HepG2 (cell line): Measurements from ENCODE around the gene VWC2L. TPM values are rescaled to one million over a fixed set of nuclear protein-coding genes. Genes with fewer than 3 reads are reported as not detected.

Experiments used
- ATAC-seq: fragments of 200-7000 bp; cut with Tn5 transposase; 3 replicates; pipeline ENCODE4 v1.9.1; 2020; ENCODE audit warnings: mild to moderate bottlenecking, moderate library complexity
- BruUV-seq: library from RNA; stranded (reverse); fragments of 400-500 nt; replicated peaks from 2 replicates; lab custom pipeline; 2021; lab: Mats Ljungman, UMichigan
- CTCF ChIA-PET: fragments of 300-600 bp; formaldehyde crosslinking; extraction: SDS; loops from one replicate; lab custom pipeline; 2021; ENCODE audit warnings: low total read pairs, inconsistent platforms, low intra/inter-chr PET ratio; lab: Yijun Ruan, JAX
- POLR2A ChIA-PET: fragments of 350-600 bp; sonication (Branson Sonifier 250); formaldehyde crosslinking; loops from one replicate; lab custom pipeline; 2020; ENCODE audit warnings: antibody characterized with exemption, inconsistent platforms; lab: Yijun Ruan, JAX
- DNase-seq: peaks from one replicate; pipeline ENCODE4 v3.0.0-alpha.2; 2015; ENCODE audit warnings: low spot score
- FAIRE-seq: peaks from 3 replicates; lab custom pipeline; 2011; peaks lifted over from hg19 to GRCh38; lab: Jason Lieb, UNC
- H2AFZ ChIP-seq: one replicate; pipeline ENCODE4 v1.6.1; 2011; ENCODE audit warnings: low read length, inconsistent platforms
- H3K27ac ChIP-seq: fragments of 300-600 bp; 3 replicates; pipeline ENCODE4 v1.8.0; 2011; ENCODE audit warnings: mixed run types, mild to moderate bottlenecking, mixed read lengths, low read length, inconsistent platforms; ENCODE audit not compliant: insufficient read depth; ENCODE audit errors: extremely low read length
- H3K27me3 ChIP-seq, 2 experiments: fragments of 200-600 bp in 1 of 2; 2 replicates in 1 of 2; 3 replicates in 1 of 2; pipeline versions ENCODE4 v1.6.0 to v1.8.0; 2011; ENCODE audit warnings: low read length in 2 of 2, mild to moderate bottlenecking in 2 of 2, moderate library complexity in 2 of 2, inconsistent platforms in 1 of 2; ENCODE audit not compliant: insufficient read depth in 2 of 2, control insufficient read depth in 1 of 2
- H3K36me3 ChIP-seq, 2 experiments: fragments of 200-600 bp in 1 of 2; replicated peaks in 1 of 2; 2 replicates in 1 of 2; 3 replicates in 1 of 2; pipeline versions ENCODE4 v1.5.1 to v1.8.0; 2011; ENCODE audit warnings: low read length in 2 of 2, inconsistent platforms in 1 of 2; ENCODE audit not compliant: insufficient read depth in 2 of 2, control insufficient read depth in 1 of 2
- H3K4me1 ChIP-seq: 2 replicates; pipeline ENCODE4 v1.5.1; 2012; ENCODE audit warnings: low read length, inconsistent platforms; ENCODE audit not compliant: insufficient read depth
- H3K4me2 ChIP-seq: 2 replicates; pipeline ENCODE4 v1.6.0; 2011; ENCODE audit warnings: low read depth, low read length, inconsistent platforms
- H3K4me3 ChIP-seq, 3 experiments: fragments of 200-600 bp in 1 of 3; sonication (generic), shearing (Covaris generic) in 1 of 3; replicated peaks in 1 of 3; 2 replicates each; pipeline ENCODE4 v1.5.1; 2011 to 2016; ENCODE audit warnings: low read length in 3 of 3, inconsistent platforms in 2 of 3, low read depth in 2 of 3, mild to moderate bottlenecking in 2 of 3, control low read depth in 1 of 3, mixed read lengths in 1 of 3; ENCODE audit not compliant: insufficient read depth in 1 of 3
- H3K79me2 ChIP-seq: one replicate; pipeline ENCODE4 v1.6.1; 2011; ENCODE audit warnings: low read length, inconsistent platforms; ENCODE audit not compliant: insufficient read depth
- H3K9ac ChIP-seq: 2 replicates; pipeline ENCODE4 v1.6.0; 2011; ENCODE audit warnings: mild to moderate bottlenecking, low read depth, low read length, inconsistent platforms; ENCODE audit not compliant: insufficient read depth
- H3K9me3 ChIP-seq: 2 replicates; pipeline ENCODE4 v1.5.1; 2012; ENCODE audit warnings: mild to moderate bottlenecking, low read length
- H4K20me1 ChIP-seq: 2 replicates; pipeline ENCODE4 v1.6.0; 2011; ENCODE audit warnings: inconsistent platforms, mild to moderate bottlenecking, low read length, moderate library complexity; ENCODE audit not compliant: insufficient read depth
- ARID4A ChIP-seq: sonication (generic); formaldehyde crosslinking; IDR thresholded peaks from 2 replicates; pipeline ENCODE4 v1.5.0; 2020; ENCODE audit warnings: mild to moderate bottlenecking, missing genetic modification reagents, borderline replicate concordance
- ATM ChIP-seq: fragments of 450-650 bp; IDR thresholded peaks from 2 replicates; pipeline ENCODE4 v1.7.1; 2017; ENCODE audit warnings: mild to moderate bottlenecking, borderline replicate concordance
- DRAP1 ChIP-seq: IDR thresholded peaks from 2 replicates; pipeline ENCODE4 v1.6.1; 2016; ENCODE audit warnings: missing genetic modification reagents, missing compliant biosample characterization
- FOXP1 ChIP-seq, 2 experiments: fragments of 450-650 bp in 1 of 2; IDR thresholded peaks; 2 replicates each; pipeline ENCODE4 v1.6.1; 2017 to 2018; ENCODE audit warnings: antibody characterized with exemption in 1 of 2
- KMT2A ChIP-seq: sonication (generic); formaldehyde crosslinking; IDR thresholded peaks from 2 replicates; pipeline ENCODE4 v1.4.0; 2020; ENCODE audit warnings: missing genetic modification reagents
- MAZ ChIP-seq, 2 experiments: sonication (generic) in 1 of 2; formaldehyde crosslinking in 1 of 2; IDR thresholded peaks; 2 replicates each; pipeline versions ENCODE4 v1.5.0 to v1.6.1; 2012 to 2020; ENCODE audit warnings: low read depth in 2 of 2, mild to moderate bottlenecking in 2 of 2, borderline replicate concordance in 1 of 2, improper control_type of control experiment in 1 of 2, low read length in 1 of 2, missing genetic modification reagents in 1 of 2, moderate library complexity in 1 of 2
- MEF2D ChIP-seq: sonication (generic); formaldehyde crosslinking; IDR thresholded peaks from 2 replicates; pipeline ENCODE4 v1.5.1; 2020; ENCODE audit warnings: mild to moderate bottlenecking, missing genetic modification reagents
- NFKBIZ ChIP-seq: IDR thresholded peaks from 2 replicates; pipeline ENCODE4 v1.6.1; 2018; ENCODE audit warnings: missing genetic modification reagents, missing compliant biosample characterization
- NR2C2 ChIP-seq: sonication (generic); formaldehyde crosslinking; IDR thresholded peaks from 2 replicates; pipeline ENCODE4 v1.4.0; 2020; ENCODE audit warnings: missing genetic modification reagents, mild to moderate bottlenecking, moderate library complexity, borderline replicate concordance
- REXO4 ChIP-seq: sonication (generic); formaldehyde crosslinking; IDR thresholded peaks from 2 replicates; pipeline ENCODE4 v1.8.0; 2022; ENCODE audit warnings: missing genetic modification reagents, mild to moderate bottlenecking, borderline replicate concordance
- SP4 ChIP-seq: sonication (generic); formaldehyde crosslinking; IDR thresholded peaks from 2 replicates; pipeline ENCODE4 v1.8.1; 2023; ENCODE audit warnings: mild to moderate bottlenecking, missing genetic modification reagents
- ZNF256 ChIP-seq: sonication (generic); formaldehyde crosslinking; conservative IDR thresholded peaks from 2 replicates; pipeline ENCODE4 v1.4.0; 2020; ENCODE audit warnings: missing genetic modification reagents
- ZNF274 ChIP-seq: sonication (generic); formaldehyde crosslinking; IDR thresholded peaks from 2 replicates; pipeline ENCODE4 v1.5.1; 2020; ENCODE audit warnings: mild to moderate bottlenecking, missing genetic modification reagents
- ZNF354B ChIP-seq: sonication (generic); formaldehyde crosslinking; IDR thresholded peaks from 2 replicates; pipeline ENCODE4 v1.8.0; 2022; ENCODE audit warnings: mild to moderate bottlenecking, missing genetic modification reagents
- ZNF598 ChIP-seq: sonication (generic); formaldehyde crosslinking; IDR thresholded peaks from 2 replicates; pipeline ENCODE4 v1.5.1; 2020; ENCODE audit warnings: mild to moderate bottlenecking, missing genetic modification reagents, borderline replicate concordance
- ZNF749 ChIP-seq: sonication (generic); formaldehyde crosslinking; IDR thresholded peaks from 2 replicates; pipeline ENCODE4 v1.8.0; 2022; ENCODE audit warnings: mild to moderate bottlenecking, missing genetic modification reagents, moderate library complexity, borderline replicate concordance
- ZNF761 ChIP-seq: sonication (generic); formaldehyde crosslinking; conservative IDR thresholded peaks from 2 replicates; pipeline ENCODE4 v1.4.0; 2020; ENCODE audit warnings: mild to moderate bottlenecking, missing genetic modification reagents
- whole genome bisulfite sequencing: methylation state at CpG from one replicate; pipeline ENCODE4 v1.1.6; 2017; ENCODE audit warnings: low lambda C conversion rate; 5-methylcytosine and 5-hydroxymethylcytosine counted together
- in situ Hi-C: cut with HindIII; loops from 2 replicates; pipeline ENCODE4 v1.10.0; 2017; ENCODE audit warnings: low pct_unique_long_range_greater_than_20kb; ENCODE audit not compliant: extremely low pct_ligation_motif_present
- intact Hi-C: fragments of 100-400 bp; cut with micrococcal nuclease; formaldehyde crosslinking; loops from one replicate; pipeline ENCODE4 v1.10.0; 2022; ENCODE audit not compliant: unreplicated experiment
- polyA plus RNA-seq, 8 experiments: library from polyadenylated mRNA; depleted of rRNA in 3 of 8; stranded (reverse) in 7 of 8; unstranded in 1 of 8; fragments of >200 nt; fragmentation: Illumina TruSeq in 4 of 8; extraction: Trizol in 4 of 8; gene quantifications; 2 replicates each; pipeline versions ENCODE4 v1.2.1 to v1.2.3, GENCODE V29; 2011 to 2016; ENCODE audit warnings: low read depth in 4 of 8, missing spikeins in 1 of 8, mixed read lengths in 1 of 8; ENCODE audit not compliant: insufficient read depth in 1 of 8
- total RNA-seq, 5 experiments: library from RNA; depleted of rRNA; stranded (reverse); fragments of >200 nt; fragmentation: Illumina TruSeq; extraction: Trizol; gene quantifications; 2 replicates each; pipeline ENCODE4 v1.2.3, GENCODE V29; 2016; ENCODE audit warnings: low read depth in 1 of 5
- TF ChIP-seq, protein P1 (sequence below): sonication (generic); formaldehyde crosslinking; IDR thresholded peaks from 2 replicates; pipeline ENCODE4 v1.5.0; 2020; ENCODE audit warnings: missing genetic modification reagents

VWC2L gene
- total and polyA plus RNA-seq, 2 of the 13 experiments (the other 11 are each of a cell fraction or from before 2014, with no cell fraction given): not detected

GRCh38 chr2:214575030-214575429, 164.2 kb downstream of the VWC2L start (continued):
- TF ChIP-seq ATM (no peak), ZNF256 (CRISPR knock-in tag) (no peak), NR2C2 (no peak), MEF2D (CRISPR knock-in tag) (no peak), NFKBIZ (no peak), ZNF598 (CRISPR knock-in tag) (no peak), FOXP1 (IDR thresholded peaks at IDR 0.05) (no peak), FOXP1 (CRISPR knock-in tag; IDR thresholded peaks at IDR 0.05) (no peak), ZNF749 (no peak)

DNA sequence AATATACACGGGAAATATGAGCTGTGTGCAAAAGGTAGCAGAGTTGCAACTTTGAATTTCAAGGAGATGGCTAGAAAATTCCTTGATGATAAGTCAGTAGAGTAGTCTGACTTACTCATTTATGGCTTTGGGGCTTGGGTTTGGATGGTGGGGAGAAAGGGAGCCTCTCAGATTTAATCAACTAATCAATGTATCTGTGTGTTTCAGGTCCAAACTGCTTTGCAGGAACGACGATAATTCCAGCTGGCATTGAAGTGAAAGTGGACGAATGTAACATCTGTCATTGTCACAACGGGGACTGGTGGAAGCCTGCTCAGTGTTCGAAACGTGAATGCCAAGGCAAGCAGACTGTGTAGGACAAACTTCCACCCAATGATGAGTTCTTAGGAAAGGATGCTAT, 164.6 kb downstream of the VWC2L start:
- Histone ChIP-seq H3K79me2 (no peaks in the 10 kb centered on the region), H3K4me3 (no peak overlapping the region), H3K27me3 (peaks cover 0 to 7% of the 10 kb centered on the region in 2 experiments; a peak in 2 of 5 replicates), H4K20me1 (no peaks in the 10 kb centered on the region), H3K4me2 (peak overlapping the region; percentile 33; the same call in 1 of the 2 replicates), H3K4me1 (no peaks in the 10 kb centered on the region), H2AFZ (no peak overlapping the region), H3K9me3 (no peaks in the 10 kb centered on the region), H3K27ac (no peak overlapping the region), H3K36me3 (no peaks in the 10 kb centered on the region), H3K9ac (no peak overlapping the region)
- 1% methylated on average over 7 of the region's 7 CpGs for WGBS
- intact Hi-C loops (no loop called here), in situ Hi-C loops (no loop called here)
- ATAC-seq: no peak
- ChIA-PET POLR2A (no interaction called here), CTCF (no interaction called here)
- FAIRE-seq: no peak
- no peak for DNase-seq
- no TSS peak for BruUV-seq
- TF ChIP-seq ARID4A (CRISPR knock-in tag) (no peak), ZNF274 (CRISPR knock-in tag) (no peak), ZNF761 (CRISPR knock-in tag) (no peak), MAZ (IDR thresholded peaks at IDR 0.05; ENCODE audit: borderline replicate concordance, low read depth, low read length) (no peak), MAZ (CRISPR knock-in tag; IDR thresholded peaks at IDR 0.05; ENCODE audit: low read depth) (no peak), KMT2A (no peak), DRAP1 (no peak), ZNF354B (CRISPR knock-in tag) (no peak), SP4 (CRISPR knock-in tag) (no peak), REXO4 (no peak)
- TF ChIP-seq, protein P1, sequence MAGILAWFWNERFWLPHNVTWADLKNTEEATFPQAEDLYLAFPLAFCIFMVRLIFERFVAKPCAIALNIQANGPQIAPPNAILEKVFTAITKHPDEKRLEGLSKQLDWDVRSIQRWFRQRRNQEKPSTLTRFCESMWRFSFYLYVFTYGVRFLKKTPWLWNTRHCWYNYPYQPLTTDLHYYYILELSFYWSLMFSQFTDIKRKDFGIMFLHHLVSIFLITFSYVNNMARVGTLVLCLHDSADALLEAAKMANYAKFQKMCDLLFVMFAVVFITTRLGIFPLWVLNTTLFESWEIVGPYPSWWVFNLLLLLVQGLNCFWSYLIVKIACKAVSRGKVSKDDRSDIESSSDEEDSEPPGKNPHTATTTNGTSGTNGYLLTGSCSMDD (CRISPR knock-in tag): no peak
